ENCODE measurements around the gene ZNF688.

GRCh38 chr16:30535106-30535776, 36.3 kb downstream of the ZNF688 start:
- no peak for TF ChIP-seq CTCF (IDR thresholded peaks at IDR 0.05)
- TF ChIP-seq POLR2A (IDR thresholded peaks at IDR 0.05) = no peak
